Glutamatergic neuron (in vitro differentiated cells): ENCODE results near the gene DRGX. TPM values are rescaled to one million over a fixed set of nuclear protein-coding genes. Genes with fewer than 3 reads are reported as not detected.

ENCODE experiments used
- DNase-seq: peaks from one replicate; pipeline ENCODE4 v3.0.0; 2022
- H3K27ac Mint-ChIP-seq: one replicate; pipeline ENCODE4 v1.8.0; 2020; ENCODE audit warnings: mild to moderate bottlenecking, mixed read lengths, inconsistent platforms; ENCODE audit not compliant: unreplicated experiment
- H3K27me3 Mint-ChIP-seq: one replicate; pipeline ENCODE4 v1.8.0; 2020; ENCODE audit warnings: mild to moderate bottlenecking, moderate library complexity, mixed read lengths, inconsistent platforms; ENCODE audit not compliant: unreplicated experiment
- H3K36me3 Mint-ChIP-seq: one replicate; pipeline ENCODE4 v1.8.0; 2020; ENCODE audit warnings: mild to moderate bottlenecking, mixed read lengths, inconsistent platforms; ENCODE audit not compliant: unreplicated experiment
- H3K4me1 Mint-ChIP-seq: one replicate; pipeline ENCODE4 v1.8.0; 2020; ENCODE audit warnings: mild to moderate bottlenecking, low read depth, mixed read lengths, inconsistent platforms; ENCODE audit not compliant: unreplicated experiment
- H3K4me3 Mint-ChIP-seq: one replicate; pipeline ENCODE4 v1.8.0; 2020; ENCODE audit warnings: mild to moderate bottlenecking, mixed read lengths, inconsistent platforms; ENCODE audit not compliant: unreplicated experiment
- H3K9me3 Mint-ChIP-seq: one replicate; pipeline ENCODE4 v1.8.0; 2020; ENCODE audit warnings: mild to moderate bottlenecking, moderate library complexity, mixed read lengths, inconsistent platforms; ENCODE audit not compliant: unreplicated experiment
- total RNA-seq: library from RNA; stranded (reverse); fragmentation: NEBNext Ultra II Directional; extraction: Animal tissue kit (Norgen Biotek cat#: 25700); gene quantifications from one replicate; pipeline ENCODE4 v1.2.1, GENCODE V29; 2021; ENCODE audit not compliant: unreplicated experiment
- TF ChIP-seq, protein P1 (sequence below): fragments of 200-600 bp; sonication (generic); IDR thresholded peaks from one replicate; pipeline ENCODE4 v1.5.0; 2021; ENCODE audit not compliant: partially characterized antibody, unreplicated experiment

DRGX gene
- total RNA-seq, 1 donor from 2014 or later = 65.2 TPM

DNA sequence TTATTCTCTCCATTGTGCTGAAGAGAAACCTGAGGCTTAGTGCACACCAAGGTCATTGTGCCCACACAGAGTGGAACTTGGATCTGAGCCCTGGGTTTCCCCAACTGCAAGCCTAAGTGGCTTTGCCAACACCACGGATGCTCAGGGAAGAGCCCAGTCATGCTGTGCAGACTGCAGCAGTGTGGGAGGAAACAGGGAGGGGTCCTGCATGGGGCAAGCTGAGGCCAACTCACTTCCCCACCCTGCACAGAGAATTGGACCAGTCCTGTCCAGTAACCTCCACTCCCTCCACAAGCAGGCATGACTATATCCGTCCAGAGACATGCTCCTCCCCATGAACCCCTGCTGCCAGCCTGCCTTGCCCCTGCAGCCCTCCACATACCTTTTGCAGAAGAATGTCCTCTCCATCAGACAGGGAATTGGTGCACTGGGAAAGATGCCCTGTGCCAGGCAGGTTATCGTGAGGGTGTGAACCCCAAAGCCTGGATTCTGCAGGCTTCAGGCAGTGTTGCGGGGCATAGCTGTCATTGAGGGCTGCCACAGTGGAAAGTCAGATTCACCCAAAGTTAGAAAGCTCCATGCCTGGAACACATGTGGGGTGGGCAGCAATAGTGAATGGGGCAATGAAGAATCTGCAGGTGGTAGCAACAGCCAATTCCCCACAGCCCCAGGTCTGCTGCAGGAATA lies 44.9 kb downstream of the DRGX start:
- TF ChIP-seq, protein P1, sequence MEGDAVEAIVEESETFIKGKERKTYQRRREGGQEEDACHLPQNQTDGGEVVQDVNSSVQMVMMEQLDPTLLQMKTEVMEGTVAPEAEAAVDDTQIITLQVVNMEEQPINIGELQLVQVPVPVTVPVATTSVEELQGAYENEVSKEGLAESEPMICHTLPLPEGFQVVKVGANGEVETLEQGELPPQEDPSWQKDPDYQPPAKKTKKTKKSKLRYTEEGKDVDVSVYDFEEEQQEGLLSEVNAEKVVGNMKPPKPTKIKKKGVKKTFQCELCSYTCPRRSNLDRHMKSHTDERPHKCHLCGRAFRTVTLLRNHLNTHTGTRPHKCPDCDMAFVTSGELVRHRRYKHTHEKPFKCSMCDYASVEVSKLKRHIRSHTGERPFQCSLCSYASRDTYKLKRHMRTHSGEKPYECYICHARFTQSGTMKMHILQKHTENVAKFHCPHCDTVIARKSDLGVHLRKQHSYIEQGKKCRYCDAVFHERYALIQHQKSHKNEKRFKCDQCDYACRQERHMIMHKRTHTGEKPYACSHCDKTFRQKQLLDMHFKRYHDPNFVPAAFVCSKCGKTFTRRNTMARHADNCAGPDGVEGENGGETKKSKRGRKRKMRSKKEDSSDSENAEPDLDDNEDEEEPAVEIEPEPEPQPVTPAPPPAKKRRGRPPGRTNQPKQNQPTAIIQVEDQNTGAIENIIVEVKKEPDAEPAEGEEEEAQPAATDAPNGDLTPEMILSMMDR = no peak
- Mint-ChIP-seq H3K27me3 (peaks cover 1% of the 10 kb centered on the region), H3K4me3 (no peak overlapping the region), H3K27ac (no peak overlapping the region), H3K36me3 (peaks cover 16% of the 10 kb centered on the region), H3K4me1 (peaks cover 11% of the 10 kb centered on the region), H3K9me3 (peaks cover 3% of the 10 kb centered on the region)
- no peak for DNase-seq

DNA sequence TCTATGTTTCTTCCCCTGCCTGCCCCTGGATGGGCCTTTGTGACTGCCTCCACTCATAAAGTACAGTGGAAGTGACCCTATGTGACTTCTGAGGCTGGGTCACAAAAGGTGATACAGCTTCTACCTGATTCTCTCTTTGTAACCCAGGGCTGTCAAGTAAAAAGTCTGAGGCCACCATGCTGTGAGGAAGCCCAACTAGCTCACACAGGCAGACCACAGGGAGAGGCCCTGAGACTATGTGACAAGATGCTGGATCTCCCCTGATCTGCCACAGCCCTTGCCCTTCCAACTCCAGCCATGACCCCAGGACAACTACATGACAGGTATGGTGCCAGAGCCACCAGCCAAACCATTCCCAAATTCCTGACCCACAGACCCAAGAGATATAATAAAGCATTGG lies 45.8 kb downstream of the DRGX start:
- Mint-ChIP-seq H3K9me3 (peaks cover 2% of the 10 kb centered on the region), H3K36me3 (peaks cover 16% of the 10 kb centered on the region), H3K4me1 (peaks cover 11% of the 10 kb centered on the region), H3K27ac (no peak overlapping the region), H3K4me3 (no peak overlapping the region), H3K27me3 (peaks cover 1% of the 10 kb centered on the region)
- no peak for DNase-seq
- TF ChIP-seq, protein P1 = no peak

DNA sequence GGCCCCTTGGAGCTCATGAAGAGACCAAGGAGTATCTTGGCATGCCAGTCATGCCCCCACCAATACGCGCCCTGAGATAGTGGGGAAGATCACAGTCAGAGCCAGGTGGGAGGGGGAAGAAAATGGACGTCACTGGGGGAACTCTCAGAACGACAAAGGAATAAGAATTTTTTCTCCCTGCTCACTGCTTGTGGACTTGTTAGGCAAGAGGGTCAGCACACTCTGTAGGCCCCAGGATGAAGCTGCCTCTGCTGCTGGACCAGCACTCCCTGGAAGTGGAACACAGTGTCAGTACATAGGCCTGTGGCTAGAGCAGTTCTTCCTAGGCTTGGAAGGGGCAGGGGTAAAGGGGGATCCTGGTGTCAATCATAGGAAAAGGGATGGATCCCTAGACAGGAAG lies 46.5 kb downstream of the DRGX start:
- H3K4me1 Mint-ChIP-seq = peaks cover 11% of the 10 kb centered on the region
- no peak overlapping the region for H3K27ac Mint-ChIP-seq
- peaks cover 16% of the 10 kb centered on the region for H3K36me3 Mint-ChIP-seq
- peaks cover 1% of the 10 kb centered on the region for H3K27me3 Mint-ChIP-seq
- DNase-seq = no peak
- H3K4me3 Mint-ChIP-seq = no peak overlapping the region
- TF ChIP-seq, protein P1 = no peak
- H3K9me3 Mint-ChIP-seq = peaks cover 2% of the 10 kb centered on the region

DNA sequence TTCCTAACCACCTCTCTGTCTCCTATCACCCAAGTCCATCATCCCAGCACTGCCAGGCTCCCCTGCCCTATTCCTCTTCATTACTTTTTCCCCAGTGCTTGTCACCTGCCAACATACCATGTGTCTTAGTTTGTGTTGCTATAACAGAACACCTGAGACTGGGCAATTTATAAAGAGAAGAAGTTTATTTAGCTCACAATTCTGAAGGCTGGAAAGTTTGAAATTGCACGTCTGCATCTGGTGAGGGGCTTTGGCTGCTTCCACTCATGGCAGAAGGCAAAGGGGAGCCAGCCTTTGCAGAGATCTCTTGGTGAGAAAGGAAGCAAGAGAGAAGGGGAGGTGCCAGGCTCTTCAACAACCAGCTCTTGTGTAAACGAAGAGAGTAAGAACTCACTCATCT lies 47.3 kb downstream of the DRGX start:
- Mint-ChIP-seq H3K36me3 (peaks cover 16% of the 10 kb centered on the region), H3K9me3 (peaks cover 2% of the 10 kb centered on the region), H3K27ac (no peak overlapping the region), H3K27me3 (peaks cover 1% of the 10 kb centered on the region), H3K4me1 (peaks cover 11% of the 10 kb centered on the region), H3K4me3 (no peak overlapping the region)
- TF ChIP-seq, protein P1 = no peak
- no peak for DNase-seq

DNA sequence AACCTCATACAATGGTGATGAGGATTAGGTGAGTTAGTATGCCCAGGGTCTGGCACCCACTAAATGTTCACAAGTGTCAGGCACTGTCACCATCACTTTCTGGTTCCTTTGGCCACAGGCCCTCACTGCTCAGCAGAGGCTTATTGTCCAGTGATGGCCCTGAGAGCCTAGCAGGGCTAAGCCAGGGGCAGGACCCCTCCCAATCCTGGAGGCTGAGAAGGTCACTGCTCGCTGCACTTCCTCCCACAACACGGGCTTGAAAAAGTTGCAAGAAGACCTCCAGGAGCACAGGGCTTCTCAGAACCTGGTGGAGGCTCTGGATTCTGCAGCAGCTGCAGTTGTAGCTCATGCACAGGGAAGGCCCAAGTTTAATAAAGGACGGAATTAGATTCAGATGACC lies 48.1 kb downstream of the DRGX start:
- H3K27me3 Mint-ChIP-seq = peaks cover 1% of the 10 kb centered on the region
- no peak overlapping the region for H3K4me3 Mint-ChIP-seq
- peaks cover 13% of the 10 kb centered on the region for H3K4me1 Mint-ChIP-seq
- peaks cover 2% of the 10 kb centered on the region for H3K9me3 Mint-ChIP-seq
- no peak overlapping the region for H3K27ac Mint-ChIP-seq
- TF ChIP-seq, protein P1 = no peak
- H3K36me3 Mint-ChIP-seq = peaks cover 16% of the 10 kb centered on the region
- DNase-seq = no peak
